SK-N-SH (cell line): ENCODE data around the gene PPP1R37. TPM values are rescaled to one million over a fixed set of nuclear protein-coding genes. Genes with fewer than 3 reads are reported as not detected.

Experiments
- CTCF ChIA-PET: fragments of 300-600, 350-600 bp; formaldehyde crosslinking; extraction: SDS; loops from one replicate; lab custom pipeline; 2021; lab: Yijun Ruan, JAX
- POLR2A ChIA-PET: fragments of 350-600 bp; sonication (Branson Sonifier 250); formaldehyde crosslinking; extraction: SDS; loops from one replicate; lab custom pipeline; 2020; ENCODE audit warnings: antibody characterized with exemption, inconsistent platforms; lab: Yijun Ruan, JAX
- DNase-seq: peaks from one replicate; pipeline ENCODE4 v3.0.0; 2012
- H2AFZ ChIP-seq: fragments of 200-600 bp; sonication (generic); 2 replicates; pipeline ENCODE4 v1.8.1; 2016; ENCODE audit warnings: antibody characterized with exemption, mild to moderate bottlenecking, low read depth
- H3F3A ChIP-seq: fragments of 200-600 bp; sonication (generic); replicated peaks from 2 replicates; pipeline ENCODE3; 2016; ENCODE audit warnings: antibody characterized with exemption, mild to moderate bottlenecking; ENCODE audit not compliant: insufficient read depth
- H3K27ac ChIP-seq, 2 experiments: fragments of 200-500 bp in 1 of 2; fragments of 200-600 bp in 1 of 2; sonication (Bioruptor generic) in 1 of 2; sonication (generic), shearing (Covaris generic) in 1 of 2; 2 replicates each; pipeline versions ENCODE4 v1.5.1 to v1.6.1; 2014 to 2016; ENCODE audit warnings: low read depth in 2 of 2, inconsistent platforms in 1 of 2, low read length in 1 of 2, mild to moderate bottlenecking in 1 of 2, mixed read lengths in 1 of 2
- H3K27me3 ChIP-seq: fragments of 200-600 bp; sonication (generic), shearing (Covaris generic); 2 replicates; pipeline ENCODE4 v1.6.1; 2016; ENCODE audit warnings: mixed run types; ENCODE audit not compliant: insufficient read depth
- H3K36me3 ChIP-seq, 2 experiments: fragments of 200-500 bp in 1 of 2; fragments of 200-600 bp in 1 of 2; sonication (Bioruptor generic) in 1 of 2; sonication (generic) in 1 of 2; replicated peaks in 1 of 2; 2 replicates each; pipeline versions ENCODE3 to v1.5.1; 2014 to 2016; ENCODE audit warnings: low read length in 1 of 2, mild to moderate bottlenecking in 1 of 2; ENCODE audit not compliant: insufficient read depth in 2 of 2, control insufficient read depth in 1 of 2
- H3K4me1 ChIP-seq, 2 experiments: fragments of 200-500 bp in 1 of 2; fragments of 200-600 bp in 1 of 2; sonication (Bioruptor generic) in 1 of 2; sonication (generic), shearing (Covaris generic) in 1 of 2; 2 replicates each; pipeline versions ENCODE4 v1.5.1 to v1.6.1; 2014 to 2016; ENCODE audit warnings: low read depth in 1 of 2, low read length in 1 of 2, mixed run types in 1 of 2; ENCODE audit not compliant: insufficient read depth in 2 of 2, control insufficient read depth in 1 of 2
- H3K4me2 ChIP-seq: fragments of 200-600 bp; sonication (generic), shearing (Covaris generic); 2 replicates; pipeline ENCODE4 v1.6.1; 2017; ENCODE audit warnings: mixed run types
- H3K4me3 ChIP-seq, 2 experiments: fragments of 200-500 bp in 1 of 2; fragments of 200-600 bp in 1 of 2; sonication (Bioruptor generic) in 1 of 2; sonication (generic), shearing (Covaris generic) in 1 of 2; 2 replicates each; pipeline versions ENCODE4 v1.5.1 to v1.8.1; 2014 to 2016; ENCODE audit warnings: low read depth in 2 of 2, inconsistent platforms in 1 of 2, low read length in 1 of 2, mild to moderate bottlenecking in 1 of 2, mixed read lengths in 1 of 2, moderate library complexity in 1 of 2
- H3K79me2 ChIP-seq: fragments of 200-600 bp; sonication (generic); 2 replicates; pipeline ENCODE4 v1.8.1; 2017; ENCODE audit warnings: mild to moderate bottlenecking; ENCODE audit not compliant: insufficient read depth
- H3K9ac ChIP-seq: fragments of 200-600 bp; sonication (generic); 2 replicates; pipeline ENCODE4 v1.6.1; 2017; ENCODE audit warnings: mixed run types
- H3K9me2 ChIP-seq: fragments of 200-600 bp; sonication (generic); 2 replicates; pipeline ENCODE4 v1.6.1; 2017; ENCODE audit warnings: mixed run types
- H3K9me3 ChIP-seq: fragments of 200-600 bp; sonication (generic); 2 replicates; pipeline ENCODE4 v1.6.1; 2017; ENCODE audit warnings: mixed run types, mild to moderate bottlenecking, moderate library complexity
- H4K20me1 ChIP-seq: fragments of 200-600 bp; sonication (generic); 2 replicates; pipeline ENCODE4 v1.6.1; 2017; ENCODE audit warnings: mild to moderate bottlenecking, mixed run types; ENCODE audit not compliant: insufficient read depth
- FOXJ3 ChIP-seq: sonication (generic); formaldehyde crosslinking; IDR thresholded peaks from 2 replicates; pipeline ENCODE4 v1.5.1; 2020; ENCODE audit warnings: mild to moderate bottlenecking, missing genetic modification reagents
- FOXM1 ChIP-seq: IDR thresholded peaks from 2 replicates; pipeline ENCODE4 v1.4.0; 2012; ENCODE audit warnings: low read depth, mild to moderate bottlenecking
- GABPA ChIP-seq: IDR thresholded peaks from 2 replicates; pipeline ENCODE4 v1.4.0; 2012; ENCODE audit warnings: low read depth, mild to moderate bottlenecking
- GATA2 ChIP-seq: sonication (generic); formaldehyde crosslinking; IDR thresholded peaks from 2 replicates; pipeline ENCODE4 v1.5.0; 2020; ENCODE audit warnings: mild to moderate bottlenecking, missing genetic modification reagents
- RXRA ChIP-seq: IDR thresholded peaks from 2 replicates; pipeline ENCODE4 v1.4.0; 2012; ENCODE audit warnings: low read depth, mild to moderate bottlenecking, borderline replicate concordance
- TEAD4 ChIP-seq: IDR thresholded peaks from 2 replicates; pipeline ENCODE4 v1.4.0; 2012; ENCODE audit warnings: mild to moderate bottlenecking, borderline replicate concordance; ENCODE audit not compliant: insufficient read depth
- YY1 ChIP-seq: IDR thresholded peaks from 2 replicates; pipeline ENCODE4 v1.4.0; 2012; ENCODE audit warnings: low read depth, mild to moderate bottlenecking
- WGBS: methylation state at CpG from one replicate; pipeline ENCODE4 v1.1.6; 2017; ENCODE audit warnings: low lambda C conversion rate; 5-methylcytosine and 5-hydroxymethylcytosine counted together
- polyA plus RNA-seq, 3 experiments: library from polyadenylated mRNA; depleted of rRNA; stranded (reverse); fragments of >200 nt; gene quantifications; 2 replicates each; pipeline ENCODE4 v1.2.3, GENCODE V29; 2012
- TF ChIP-seq, protein P1 (sequence below): IDR thresholded peaks from 2 replicates; pipeline ENCODE4 v1.6.1; 2012; ENCODE audit warnings: mild to moderate bottlenecking, low read depth, low read length, moderate library complexity
- TF ChIP-seq, protein P2 (sequence below): IDR thresholded peaks from 2 replicates; pipeline ENCODE4; 2012
- TF ChIP-seq, protein P3 (sequence below): fragments of 150-350 bp; IDR thresholded peaks from 2 replicates; pipeline ENCODE4 v1.6.1; 2016; ENCODE audit warnings: mild to moderate bottlenecking, low read depth, low read length

PPP1R37 gene
- polyA plus RNA-seq, 1 of the 3 experiments (the other 2 are of a cell fraction), result 24.4 TPM

DNA sequence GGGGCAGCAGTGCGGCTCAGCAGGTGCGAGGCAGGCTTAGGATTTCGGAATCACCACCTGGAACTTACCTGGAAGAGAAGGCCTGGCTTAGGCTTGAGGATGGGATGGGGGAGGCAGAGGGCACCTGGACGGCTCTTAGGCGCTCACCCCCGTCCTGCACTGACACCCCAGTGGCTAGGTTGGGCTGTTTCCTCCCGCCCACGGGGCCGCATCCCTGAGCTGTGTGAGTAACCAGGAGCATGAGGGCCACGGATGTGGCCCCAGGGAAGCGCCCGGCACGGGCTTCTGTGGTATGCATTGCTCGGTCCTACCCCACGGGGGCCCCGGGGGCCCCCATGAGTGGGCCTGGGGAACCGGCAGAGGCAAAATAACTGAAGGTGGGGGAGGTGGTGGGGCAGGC, 70.2 kb downstream of the PPP1R37 start:
- Histone ChIP-seq H3K79me2 (no peaks in the 10 kb centered on the region), H3K4me3 (no peak overlapping the region), H3K36me3 (no peaks in the 10 kb centered on the region), H3K27ac (no peak overlapping the region), H2AFZ (no peak overlapping the region), H3K9ac (no peak overlapping the region), H3K27me3 (no peaks in the 10 kb centered on the region), H3K9me3 (no peaks in the 10 kb centered on the region), H3K9me2 (no peaks in the 10 kb centered on the region), H3K4me1 (peaks cover 0 to 9% of the 10 kb centered on the region in 2 experiments; a peak in 1 of 4 replicates), H4K20me1 (no peaks in the 10 kb centered on the region), H3K4me2 (no peak overlapping the region), H3F3A (no peaks in the 10 kb centered on the region)
- POLR2A ChIA-PET, result no interaction called here
- DNase-seq, result no peak
- TF ChIP-seq GATA2 (no peak), YY1 (no peak), RXRA (no peak), FOXJ3 (CRISPR knock-in tag) (no peak)
- TF ChIP-seq, protein P1, sequence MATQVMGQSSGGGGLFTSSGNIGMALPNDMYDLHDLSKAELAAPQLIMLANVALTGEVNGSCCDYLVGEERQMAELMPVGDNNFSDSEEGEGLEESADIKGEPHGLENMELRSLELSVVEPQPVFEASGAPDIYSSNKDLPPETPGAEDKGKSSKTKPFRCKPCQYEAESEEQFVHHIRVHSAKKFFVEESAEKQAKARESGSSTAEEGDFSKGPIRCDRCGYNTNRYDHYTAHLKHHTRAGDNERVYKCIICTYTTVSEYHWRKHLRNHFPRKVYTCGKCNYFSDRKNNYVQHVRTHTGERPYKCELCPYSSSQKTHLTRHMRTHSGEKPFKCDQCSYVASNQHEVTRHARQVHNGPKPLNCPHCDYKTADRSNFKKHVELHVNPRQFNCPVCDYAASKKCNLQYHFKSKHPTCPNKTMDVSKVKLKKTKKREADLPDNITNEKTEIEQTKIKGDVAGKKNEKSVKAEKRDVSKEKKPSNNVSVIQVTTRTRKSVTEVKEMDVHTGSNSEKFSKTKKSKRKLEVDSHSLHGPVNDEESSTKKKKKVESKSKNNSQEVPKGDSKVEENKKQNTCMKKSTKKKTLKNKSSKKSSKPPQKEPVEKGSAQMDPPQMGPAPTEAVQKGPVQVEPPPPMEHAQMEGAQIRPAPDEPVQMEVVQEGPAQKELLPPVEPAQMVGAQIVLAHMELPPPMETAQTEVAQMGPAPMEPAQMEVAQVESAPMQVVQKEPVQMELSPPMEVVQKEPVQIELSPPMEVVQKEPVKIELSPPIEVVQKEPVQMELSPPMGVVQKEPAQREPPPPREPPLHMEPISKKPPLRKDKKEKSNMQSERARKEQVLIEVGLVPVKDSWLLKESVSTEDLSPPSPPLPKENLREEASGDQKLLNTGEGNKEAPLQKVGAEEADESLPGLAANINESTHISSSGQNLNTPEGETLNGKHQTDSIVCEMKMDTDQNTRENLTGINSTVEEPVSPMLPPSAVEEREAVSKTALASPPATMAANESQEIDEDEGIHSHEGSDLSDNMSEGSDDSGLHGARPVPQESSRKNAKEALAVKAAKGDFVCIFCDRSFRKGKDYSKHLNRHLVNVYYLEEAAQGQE, result no peak
- CTCF ChIA-PET, result interaction anchor here (1.0 to 2.2 kb wide), 4 partner anchors 9 to 175 kb away, joined by 3 to 13 read pairs (median 5); no protein-coding TSS in a partner anchor
- 84% methylated on average over 15 of the region's 17 CpGs for WGBS

DNA sequence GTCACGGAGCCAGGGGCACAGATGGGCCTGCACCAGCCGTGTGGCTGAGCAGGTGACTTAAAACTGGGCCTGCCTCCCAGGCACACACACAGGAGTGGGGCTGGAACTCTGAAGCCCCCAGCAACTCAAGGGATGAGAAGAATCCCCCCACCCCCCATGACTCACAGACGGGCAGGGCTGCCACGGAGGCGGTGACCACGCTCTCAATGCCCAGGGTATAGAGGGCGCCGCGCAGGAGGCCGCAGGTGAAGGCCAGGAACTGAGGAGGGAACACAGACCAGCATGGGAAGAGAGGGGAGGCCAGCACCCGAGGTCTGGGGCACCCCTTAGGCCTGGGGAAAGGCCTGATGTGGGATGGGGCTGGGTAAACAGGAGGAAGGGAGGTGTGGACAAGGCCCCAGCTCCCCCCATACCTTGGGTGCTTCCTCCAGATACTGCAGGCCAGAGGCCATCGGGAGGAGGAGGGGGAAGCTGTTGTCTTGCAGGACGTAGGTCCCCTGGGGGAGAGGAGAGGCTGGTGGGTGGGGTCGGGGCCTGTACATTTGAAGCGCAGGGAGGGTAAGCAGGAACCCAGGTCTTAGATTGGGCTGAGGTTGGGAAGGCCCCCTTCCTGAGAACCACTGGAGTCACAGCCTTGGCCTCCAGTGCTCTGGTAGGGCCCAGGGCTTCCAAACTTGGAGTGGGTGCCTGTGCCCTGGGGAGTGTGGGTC, 70.9 kb downstream of the PPP1R37 start:
- Histone ChIP-seq H3K4me2 (no peak overlapping the region), H3K27ac (no peak overlapping the region), H3K4me1 (peaks cover 0 to 9% of the 10 kb centered on the region in 2 experiments; a peak in 1 of 4 replicates), H3K4me3 (no peak overlapping the region), H2AFZ (no peak overlapping the region), H3F3A (no peaks in the 10 kb centered on the region), H3K9me3 (no peaks in the 10 kb centered on the region), H4K20me1 (no peaks in the 10 kb centered on the region), H3K9me2 (no peaks in the 10 kb centered on the region), H3K36me3 (no peaks in the 10 kb centered on the region), H3K27me3 (no peaks in the 10 kb centered on the region), H3K79me2 (no peaks in the 10 kb centered on the region), H3K9ac (no peak overlapping the region)
- ChIA-PET POLR2A (interaction anchor here (0.6 kb wide), 1 partner anchor 9 kb away, joined by 3 read pairs; no protein-coding TSS in a partner anchor), CTCF (interaction anchor here (0.8 to 2.5 kb wide), 5 partner anchors 10 to 175 kb away, joined by 3 to 13 read pairs (median 6); no protein-coding TSS in a partner anchor)
- WGBS, result 80% methylated on average over 13 of the region's 15 CpGs
- no peak for DNase-seq
- TF ChIP-seq TEAD4 (no peak), GABPA (no peak), FOXM1 (no peak)
- TF ChIP-seq, protein P2, sequence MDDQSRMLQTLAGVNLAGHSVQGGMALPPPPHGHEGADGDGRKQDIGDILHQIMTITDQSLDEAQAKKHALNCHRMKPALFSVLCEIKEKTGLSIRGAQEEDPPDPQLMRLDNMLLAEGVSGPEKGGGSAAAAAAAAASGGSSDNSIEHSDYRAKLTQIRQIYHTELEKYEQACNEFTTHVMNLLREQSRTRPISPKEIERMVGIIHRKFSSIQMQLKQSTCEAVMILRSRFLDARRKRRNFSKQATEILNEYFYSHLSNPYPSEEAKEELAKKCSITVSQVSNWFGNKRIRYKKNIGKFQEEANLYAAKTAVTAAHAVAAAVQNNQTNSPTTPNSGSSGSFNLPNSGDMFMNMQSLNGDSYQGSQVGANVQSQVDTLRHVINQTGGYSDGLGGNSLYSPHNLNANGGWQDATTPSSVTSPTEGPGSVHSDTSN, result no peak
- TF ChIP-seq, protein P3, sequence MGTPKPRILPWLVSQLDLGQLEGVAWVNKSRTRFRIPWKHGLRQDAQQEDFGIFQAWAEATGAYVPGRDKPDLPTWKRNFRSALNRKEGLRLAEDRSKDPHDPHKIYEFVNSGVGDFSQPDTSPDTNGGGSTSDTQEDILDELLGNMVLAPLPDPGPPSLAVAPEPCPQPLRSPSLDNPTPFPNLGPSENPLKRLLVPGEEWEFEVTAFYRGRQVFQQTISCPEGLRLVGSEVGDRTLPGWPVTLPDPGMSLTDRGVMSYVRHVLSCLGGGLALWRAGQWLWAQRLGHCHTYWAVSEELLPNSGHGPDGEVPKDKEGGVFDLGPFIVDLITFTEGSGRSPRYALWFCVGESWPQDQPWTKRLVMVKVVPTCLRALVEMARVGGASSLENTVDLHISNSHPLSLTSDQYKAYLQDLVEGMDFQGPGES, result no peak
